GM19463 (cell line): ENCODE measurements around the gene EPN3.

ENCODE experiments used
- ATAC-seq: cut with Tn5 transposase; IDR thresholded peaks from one replicate; pipeline ENCODE4 v1.9.1; 2021; ENCODE audit warnings: mild to moderate bottlenecking, moderate library complexity; ENCODE audit not compliant: unreplicated experiment

Gene EPN3

GRCh38 chr17:50547736-50548083 lies 15.2 kb downstream of the EPN3 start:
- no peak for ATAC-seq

DNA sequence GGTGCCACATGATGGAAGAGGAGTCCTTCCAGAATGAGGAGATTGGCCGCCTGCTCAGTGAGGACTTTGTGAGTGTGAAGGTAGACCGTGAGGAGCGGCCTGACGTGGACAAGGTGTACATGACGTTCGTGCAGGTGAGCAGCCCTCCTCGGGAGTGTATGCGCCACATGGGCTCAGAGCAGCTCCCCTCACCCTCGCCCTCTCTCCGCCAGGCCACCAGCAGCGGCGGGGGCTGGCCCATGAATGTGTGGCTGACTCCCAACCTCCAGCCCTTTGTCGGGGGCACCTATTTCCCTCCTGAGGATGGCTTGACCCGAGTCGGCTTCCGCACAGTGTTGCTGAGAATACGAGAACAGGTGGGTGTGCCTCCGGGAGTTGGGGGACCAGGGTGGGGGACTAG lies 16.3 kb downstream of the EPN3 start:
- no peak for ATAC-seq

DNA sequence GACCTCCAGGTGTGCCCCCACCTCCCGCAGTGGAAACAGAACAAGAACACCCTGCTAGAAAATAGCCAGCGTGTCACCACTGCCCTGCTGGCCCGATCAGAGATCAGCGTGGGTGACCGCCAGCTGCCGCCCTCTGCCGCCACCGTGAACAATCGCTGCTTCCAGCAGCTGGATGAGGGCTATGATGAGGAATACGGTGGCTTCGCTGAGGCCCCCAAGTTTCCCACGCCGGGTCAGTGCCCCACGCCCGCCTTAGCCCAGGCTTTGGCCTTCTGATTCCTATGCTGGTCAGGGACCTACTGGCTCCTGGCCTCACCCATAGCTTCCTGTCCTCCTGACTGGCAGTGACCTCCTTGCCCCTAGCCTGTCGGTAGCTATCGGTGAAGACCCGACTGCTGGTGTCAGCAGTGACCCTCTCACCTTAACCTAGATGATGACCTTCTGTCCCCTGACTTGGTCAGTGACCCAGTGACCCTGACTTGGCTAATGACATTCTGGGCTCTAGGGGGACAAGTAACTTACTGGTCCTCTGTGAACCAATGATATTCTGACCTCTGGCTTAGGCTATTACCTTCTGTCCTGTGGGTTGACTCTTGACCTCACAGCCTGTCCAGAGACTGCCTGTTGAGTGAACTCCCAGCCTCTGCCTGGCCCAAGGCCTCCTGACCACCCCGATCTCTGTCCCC lies 16.9 kb downstream of the EPN3 start:
- ATAC-seq = no peak

DNA sequence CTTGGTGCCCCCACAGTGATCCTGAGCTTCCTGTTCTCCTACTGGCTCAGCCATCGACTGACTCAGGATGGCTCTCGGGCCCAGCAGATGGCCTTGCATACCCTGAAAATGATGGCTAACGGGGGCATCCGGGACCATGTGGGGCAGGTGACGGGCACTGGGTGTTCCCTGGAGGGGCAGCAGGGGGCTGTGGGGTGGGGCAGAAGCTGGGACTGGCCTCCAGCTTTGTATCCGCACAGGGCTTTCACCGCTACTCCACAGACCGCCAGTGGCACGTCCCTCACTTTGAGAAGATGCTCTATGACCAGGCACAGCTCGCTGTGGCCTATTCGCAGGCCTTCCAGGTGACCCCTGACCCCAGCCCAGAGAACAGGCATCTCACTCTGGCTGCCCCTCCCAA lies 17.4 kb downstream of the EPN3 start:
- ATAC-seq = no peak

DNA sequence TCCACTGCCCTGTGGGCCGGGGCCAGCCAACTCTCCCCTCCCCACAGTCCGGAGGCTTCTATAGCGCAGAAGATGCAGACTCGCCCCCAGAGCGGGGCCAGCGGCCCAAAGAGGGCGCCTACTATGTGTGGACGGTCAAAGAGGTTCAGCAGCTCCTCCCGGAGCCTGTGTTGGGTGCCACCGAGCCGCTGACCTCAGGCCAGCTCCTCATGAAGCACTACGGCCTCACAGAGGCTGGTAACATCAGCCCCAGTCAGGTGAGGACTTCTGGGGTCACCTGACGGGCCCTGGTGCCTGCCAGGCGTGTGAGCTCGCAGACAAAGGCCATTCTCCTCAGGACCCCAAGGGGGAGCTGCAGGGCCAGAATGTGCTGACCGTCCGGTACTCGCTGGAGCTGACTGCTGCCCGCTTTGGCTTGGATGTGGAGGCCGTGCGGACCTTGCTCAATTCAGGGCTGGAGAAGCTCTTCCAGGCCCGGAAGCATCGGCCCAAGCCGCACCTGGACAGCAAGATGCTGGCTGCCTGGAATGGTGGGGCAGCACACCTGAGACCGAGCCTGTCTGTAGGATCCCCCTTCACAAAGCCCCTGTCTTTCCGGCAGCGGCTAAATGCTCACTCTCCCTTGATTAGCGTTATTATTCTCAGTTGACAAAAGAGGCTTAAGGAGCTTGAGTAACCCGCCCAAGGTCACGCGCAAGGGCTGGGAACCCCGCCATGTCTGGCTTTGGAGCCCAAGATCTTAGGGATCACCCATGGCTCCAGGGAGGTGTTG lies 18.3 kb downstream of the EPN3 start:
- no peak for ATAC-seq

GRCh38 chr17:50551433-50551815 lies 18.9 kb downstream of the EPN3 start:
- ATAC-seq = no peak

GRCh38 chr17:50551884-50552283 lies 19.3 kb downstream of the EPN3 start:
- ATAC-seq = no peak

DNA sequence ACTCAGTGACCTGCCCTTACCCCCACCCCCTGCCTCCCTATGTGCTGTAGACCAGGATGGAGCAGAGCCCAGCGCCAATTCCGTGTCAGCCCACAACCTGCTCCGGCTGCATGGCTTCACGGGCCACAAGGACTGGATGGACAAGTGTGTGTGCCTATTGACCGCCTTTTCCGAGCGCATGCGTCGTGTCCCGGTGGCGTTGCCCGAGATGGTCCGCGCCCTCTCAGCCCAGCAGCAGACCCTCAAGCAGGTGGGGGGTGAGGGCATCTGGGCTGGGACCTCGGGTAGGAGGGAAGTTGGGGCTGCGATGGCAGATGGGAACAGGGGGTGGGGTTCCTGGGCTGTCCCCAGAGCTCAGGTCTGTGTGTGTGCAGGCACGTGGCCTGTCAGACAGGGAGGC lies 21.7 kb downstream of the EPN3 start:
- no peak for ATAC-seq

- no peak for ATAC-seq
Measured at GRCh38 chr17:50556803-50557202, 24.3 kb downstream of the EPN3 start.

- ATAC-seq = no peak
Measured at GRCh38 chr17:50557630-50558029, 25.1 kb downstream of the EPN3 start.

DNA sequence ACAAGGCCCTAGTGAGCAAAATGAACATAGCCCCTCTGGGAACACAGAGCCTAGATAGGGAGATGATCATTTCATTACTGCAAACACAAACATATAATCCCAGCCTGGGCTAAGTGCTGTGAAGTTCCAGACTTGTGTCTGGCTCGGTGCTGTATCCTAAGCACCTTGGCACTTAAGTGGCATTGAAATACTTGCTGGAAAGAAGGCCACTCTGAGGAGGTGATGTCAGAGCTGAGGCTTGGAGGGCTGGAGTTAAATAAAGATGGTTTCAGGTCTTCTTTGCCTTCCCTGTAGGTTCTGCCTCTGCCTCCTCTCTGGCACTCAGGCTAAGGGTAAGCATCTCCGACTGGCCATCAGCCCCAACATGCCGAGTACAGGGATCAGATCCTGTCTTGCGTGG lies 25.6 kb downstream of the EPN3 start:
- ATAC-seq = no peak

- ATAC-seq = no peak
Measured at GRCh38 chr17:50558581-50558940, 26.0 kb downstream of the EPN3 start.

- ATAC-seq = no peak
Measured at GRCh38 chr17:50558941-50559614, 26.5 kb downstream of the EPN3 start.

GRCh38 chr17:50559674-50560184 lies 27.2 kb downstream of the EPN3 start:
- ATAC-seq = no peak

DNA sequence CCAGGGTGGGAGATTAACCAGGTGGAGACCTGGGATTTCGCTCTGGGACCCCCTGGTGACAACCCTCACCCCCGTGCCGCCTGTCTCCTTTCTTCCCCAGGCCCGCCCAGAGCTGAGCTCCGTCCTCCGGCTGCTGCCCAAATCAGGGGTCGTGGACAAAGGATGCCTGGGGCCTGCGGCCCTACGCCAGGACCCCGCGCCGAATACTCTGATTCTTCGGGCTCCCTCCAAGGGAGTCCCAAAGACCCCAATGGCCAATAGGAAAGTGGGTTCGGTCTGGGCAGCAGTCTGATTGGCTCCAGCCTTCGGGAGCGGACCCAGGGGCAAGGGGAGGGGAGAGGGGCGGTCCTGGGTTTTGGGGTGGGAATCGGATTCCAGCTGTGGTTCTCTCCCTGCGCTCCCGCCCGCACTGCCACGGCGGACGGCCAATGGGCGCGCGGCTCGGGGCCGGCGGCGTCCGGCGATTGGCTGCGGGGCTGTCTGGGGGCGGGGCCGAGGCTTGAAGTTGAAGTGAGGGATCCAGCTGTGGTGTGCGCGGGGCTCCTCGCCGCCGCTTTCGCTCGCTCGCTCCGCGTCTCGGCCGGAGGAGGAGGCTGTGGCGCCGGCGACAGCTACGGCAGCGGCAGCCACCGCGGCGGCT lies 27.8 kb downstream of the EPN3 start, which contains the start of gene CACNA1G:
CACNA1G (plus strand) TSS at position 531 of the 640 bp plus-strand sequence. CDS start 745 bp downstream, outside the sequence.
- ATAC-seq = peak; percentile 96

DNA sequence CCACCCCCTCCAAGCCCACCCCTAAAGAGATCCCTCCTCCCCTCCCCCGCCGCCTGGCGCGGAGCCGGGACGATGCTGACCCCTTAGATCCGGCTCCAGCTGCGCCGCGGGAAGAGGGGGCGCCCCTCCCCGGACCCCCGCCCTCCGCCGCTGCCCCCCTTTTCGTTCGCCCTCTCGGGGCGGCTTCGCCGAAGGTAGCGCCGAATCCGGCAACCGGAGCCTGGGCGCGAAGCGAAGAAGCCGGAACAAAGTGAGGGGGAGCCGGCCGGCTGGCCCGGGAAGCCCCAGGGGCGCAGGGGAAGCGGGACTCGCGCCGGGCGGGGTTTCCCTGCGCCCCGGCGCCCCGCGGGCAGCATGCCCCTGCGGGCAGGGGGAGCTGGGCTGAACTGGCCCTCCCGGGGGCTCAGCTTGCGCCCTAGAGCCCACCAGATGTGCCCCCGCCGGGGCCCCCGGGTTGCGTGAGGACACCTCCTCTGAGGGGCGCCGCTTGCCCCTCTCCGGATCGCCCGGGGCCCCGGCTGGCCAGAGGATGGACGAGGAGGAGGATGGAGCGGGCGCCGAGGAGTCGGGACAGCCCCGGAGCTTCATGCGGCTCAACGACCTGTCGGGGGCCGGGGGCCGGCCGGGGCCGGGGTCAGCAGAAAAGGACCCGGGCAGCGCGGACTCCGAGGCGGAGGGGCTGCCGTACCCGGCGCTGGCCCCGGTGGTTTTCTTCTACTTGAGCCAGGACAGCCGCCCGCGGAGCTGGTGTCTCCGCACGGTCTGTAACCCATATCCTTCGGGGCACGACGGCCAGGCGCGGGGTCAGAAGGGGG lies 28.6 kb downstream of the EPN3 start:
- no peak for ATAC-seq

GRCh38 chr17:50561746-50562141 lies 29.2 kb downstream of the EPN3 start:
- no peak for ATAC-seq

- ATAC-seq = no peak
Measured at GRCh38 chr17:50562242-50563091, 29.9 kb downstream of the EPN3 start.

- no peak for ATAC-seq
Measured at GRCh38 chr17:50563092-50563511, 30.6 kb downstream of the EPN3 start.

GRCh38 chr17:50564916-50565315 lies 32.4 kb downstream of the EPN3 start:
- ATAC-seq = no peak
